Ishikawa (cell line): ENCODE data around the gene COL20A1.

ENCODE experiments used
- CEBPB ChIP-seq: IDR thresholded peaks from 2 replicates; pipeline ENCODE4 v1.6.1; 2012
- CREB1 ChIP-seq: IDR thresholded peaks from 2 replicates; pipeline ENCODE4 v1.6.1; 2012; ENCODE audit warnings: low read depth
- EGR1 ChIP-seq: IDR thresholded peaks from 2 replicates; pipeline ENCODE4 v1.6.1; 2012
- EP300 ChIP-seq: IDR thresholded peaks from 2 replicates; pipeline ENCODE4 v1.6.1; 2012; ENCODE audit warnings: borderline replicate concordance
- FOXM1 ChIP-seq: IDR thresholded peaks from 2 replicates; pipeline ENCODE4 v1.6.1; 2012; ENCODE audit warnings: low read depth, borderline replicate concordance
- MAX ChIP-seq: IDR thresholded peaks from 2 replicates; pipeline ENCODE4 v1.6.1; 2012
- NFIC ChIP-seq: IDR thresholded peaks from 2 replicates; pipeline ENCODE4 v1.6.1; 2012
- RAD21 ChIP-seq: IDR thresholded peaks from 2 replicates; pipeline ENCODE4 v1.6.1; 2012; ENCODE audit warnings: low read depth
- TAF1 ChIP-seq: IDR thresholded peaks from 2 replicates; pipeline ENCODE4 v1.6.1; 2012; ENCODE audit warnings: low read depth, mild to moderate bottlenecking
- TCF12 ChIP-seq: IDR thresholded peaks from 2 replicates; pipeline ENCODE4 v1.6.1; 2012; ENCODE audit warnings: low read depth
- TEAD4 ChIP-seq: IDR thresholded peaks from 2 replicates; pipeline ENCODE4 v1.6.1; 2012
- YY1 ChIP-seq: IDR thresholded peaks from 2 replicates; pipeline ENCODE4 v1.6.1; 2012; ENCODE audit warnings: low read depth
- ZBTB7A ChIP-seq: IDR thresholded peaks from 2 replicates; pipeline ENCODE4 v1.6.1; 2012; ENCODE audit warnings: low read depth
- TF ChIP-seq, protein P1 (sequence below): IDR thresholded peaks from 2 replicates; pipeline ENCODE4 v1.6.1; 2012
- TF ChIP-seq, protein P2 (sequence below): IDR thresholded peaks from 2 replicates; pipeline ENCODE4 v1.6.1; 2012; ENCODE audit warnings: low read depth, mild to moderate bottlenecking

The COL20A1 gene

DNA sequence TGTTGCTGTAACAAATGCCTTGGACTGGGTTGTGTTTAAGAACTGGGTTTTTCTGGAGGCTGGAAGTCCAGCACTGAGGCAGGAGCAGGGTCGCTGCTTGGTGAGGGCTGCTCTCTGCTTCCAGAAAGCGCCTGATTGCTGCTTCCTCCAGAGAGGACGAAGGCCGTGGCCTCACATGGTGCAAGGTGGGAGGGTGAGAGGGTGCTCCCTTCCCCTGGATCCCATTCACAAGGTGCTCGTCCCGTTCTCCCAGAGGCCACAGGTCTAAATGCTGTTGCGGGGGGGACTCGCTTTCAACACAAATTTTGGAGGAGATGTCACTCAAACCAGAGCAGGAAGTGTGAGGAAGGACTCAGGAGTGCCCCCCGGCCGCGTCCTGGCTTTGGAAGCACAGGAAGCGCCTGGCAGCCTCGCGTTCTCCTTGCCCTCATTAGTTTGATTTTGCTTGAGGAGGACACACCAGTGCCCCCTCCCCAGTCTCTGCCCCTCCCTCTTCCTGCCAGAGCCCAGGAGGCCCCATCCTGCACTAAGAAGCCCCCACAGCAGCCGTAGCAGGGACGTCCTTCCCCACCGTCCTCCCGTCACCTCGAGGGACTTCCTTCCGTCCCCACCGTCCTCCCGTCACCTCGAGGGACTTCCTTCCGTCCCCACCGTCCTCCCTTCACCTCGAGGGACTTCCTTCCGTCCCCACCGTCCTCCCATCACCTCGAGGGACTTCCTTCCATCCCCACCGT lies 31.0 kb upstream of the COL20A1 start:
- TF ChIP-seq CEBPB = no peak
- no peak for TF ChIP-seq TEAD4
- no peak for TF ChIP-seq FOXM1
- TF ChIP-seq YY1 = no peak
- no peak for TF ChIP-seq RAD21
- TF ChIP-seq, protein P1, sequence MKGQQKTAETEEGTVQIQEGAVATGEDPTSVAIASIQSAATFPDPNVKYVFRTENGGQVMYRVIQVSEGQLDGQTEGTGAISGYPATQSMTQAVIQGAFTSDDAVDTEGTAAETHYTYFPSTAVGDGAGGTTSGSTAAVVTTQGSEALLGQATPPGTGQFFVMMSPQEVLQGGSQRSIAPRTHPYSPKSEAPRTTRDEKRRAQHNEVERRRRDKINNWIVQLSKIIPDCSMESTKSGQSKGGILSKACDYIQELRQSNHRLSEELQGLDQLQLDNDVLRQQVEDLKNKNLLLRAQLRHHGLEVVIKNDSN = no peak
- TF ChIP-seq NFIC = no peak

DNA sequence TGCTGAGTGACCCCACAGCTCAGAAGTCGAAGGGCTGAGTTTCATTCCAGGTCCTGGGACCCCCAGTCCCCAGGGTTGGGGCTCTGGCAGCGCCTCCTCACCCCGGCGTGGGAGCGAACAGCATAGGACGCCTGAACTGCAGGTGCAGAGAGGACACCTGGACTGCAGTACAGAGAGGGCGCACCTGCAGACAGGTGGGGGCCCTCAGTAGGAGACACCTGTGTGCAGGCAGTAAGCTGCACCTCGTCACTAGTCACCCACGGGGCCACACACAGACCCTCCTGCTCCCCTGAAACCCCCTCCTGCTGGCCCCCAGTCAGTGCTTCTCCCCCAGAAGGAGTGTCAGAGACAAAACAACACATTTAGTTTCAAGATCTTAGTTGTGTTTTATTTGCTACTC lies 30.1 kb upstream of the COL20A1 start:
- TF ChIP-seq MAX = no peak
- TF ChIP-seq ZBTB7A = no peak
- TF ChIP-seq RAD21 = no peak
- no peak for TF ChIP-seq TEAD4
- no peak for TF ChIP-seq EGR1
- TF ChIP-seq TAF1 = no peak

GRCh38 chr20:63264000-63264399 lies 29.0 kb upstream of the COL20A1 start:
- TF ChIP-seq TEAD4 (no peak), CEBPB (no peak), NFIC (no peak), TAF1 (no peak), TCF12 (no peak), RAD21 (no peak), EP300 (no peak), FOXM1 (no peak), ZBTB7A (no peak)
- TF ChIP-seq, protein P2, sequence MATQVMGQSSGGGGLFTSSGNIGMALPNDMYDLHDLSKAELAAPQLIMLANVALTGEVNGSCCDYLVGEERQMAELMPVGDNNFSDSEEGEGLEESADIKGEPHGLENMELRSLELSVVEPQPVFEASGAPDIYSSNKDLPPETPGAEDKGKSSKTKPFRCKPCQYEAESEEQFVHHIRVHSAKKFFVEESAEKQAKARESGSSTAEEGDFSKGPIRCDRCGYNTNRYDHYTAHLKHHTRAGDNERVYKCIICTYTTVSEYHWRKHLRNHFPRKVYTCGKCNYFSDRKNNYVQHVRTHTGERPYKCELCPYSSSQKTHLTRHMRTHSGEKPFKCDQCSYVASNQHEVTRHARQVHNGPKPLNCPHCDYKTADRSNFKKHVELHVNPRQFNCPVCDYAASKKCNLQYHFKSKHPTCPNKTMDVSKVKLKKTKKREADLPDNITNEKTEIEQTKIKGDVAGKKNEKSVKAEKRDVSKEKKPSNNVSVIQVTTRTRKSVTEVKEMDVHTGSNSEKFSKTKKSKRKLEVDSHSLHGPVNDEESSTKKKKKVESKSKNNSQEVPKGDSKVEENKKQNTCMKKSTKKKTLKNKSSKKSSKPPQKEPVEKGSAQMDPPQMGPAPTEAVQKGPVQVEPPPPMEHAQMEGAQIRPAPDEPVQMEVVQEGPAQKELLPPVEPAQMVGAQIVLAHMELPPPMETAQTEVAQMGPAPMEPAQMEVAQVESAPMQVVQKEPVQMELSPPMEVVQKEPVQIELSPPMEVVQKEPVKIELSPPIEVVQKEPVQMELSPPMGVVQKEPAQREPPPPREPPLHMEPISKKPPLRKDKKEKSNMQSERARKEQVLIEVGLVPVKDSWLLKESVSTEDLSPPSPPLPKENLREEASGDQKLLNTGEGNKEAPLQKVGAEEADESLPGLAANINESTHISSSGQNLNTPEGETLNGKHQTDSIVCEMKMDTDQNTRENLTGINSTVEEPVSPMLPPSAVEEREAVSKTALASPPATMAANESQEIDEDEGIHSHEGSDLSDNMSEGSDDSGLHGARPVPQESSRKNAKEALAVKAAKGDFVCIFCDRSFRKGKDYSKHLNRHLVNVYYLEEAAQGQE = no peak
- TF ChIP-seq, protein P1 = no peak

- no peak for TF ChIP-seq FOXM1
- TF ChIP-seq, protein P2 = no peak
- TF ChIP-seq YY1 = no peak
- TF ChIP-seq CEBPB = no peak
Measured at GRCh38 chr20:63264519-63264918, 28.5 kb upstream of the COL20A1 start.

DNA sequence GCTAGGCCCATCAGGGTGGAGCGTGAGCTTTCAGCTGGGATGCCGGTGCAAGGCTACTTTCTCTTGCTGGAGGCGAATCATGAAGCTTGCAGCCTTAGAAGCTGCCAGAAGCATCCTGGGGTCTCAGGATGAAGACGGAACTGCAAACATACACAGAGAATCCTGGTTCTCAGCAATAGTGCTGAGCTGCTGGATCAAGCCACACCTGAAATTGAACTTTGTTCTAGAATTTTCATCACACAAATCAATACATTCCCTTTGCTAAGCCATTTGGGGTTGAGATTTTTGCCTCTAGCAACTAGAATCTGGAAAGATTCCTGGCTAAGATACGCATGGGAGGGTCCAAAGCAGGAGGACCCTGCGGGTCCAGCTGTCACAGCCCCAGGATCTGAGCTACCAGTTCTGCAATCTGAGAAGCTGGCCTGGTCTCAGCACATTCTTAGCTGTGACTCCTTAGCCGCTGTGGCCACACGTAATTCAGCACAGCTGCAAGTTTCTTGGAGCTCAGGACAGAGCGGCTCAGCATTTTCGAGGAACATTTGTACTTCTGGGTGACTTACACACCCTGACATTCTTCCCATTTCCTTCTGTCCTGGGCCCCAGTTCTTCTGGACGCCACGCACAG lies 27.0 kb upstream of the COL20A1 start:
- TF ChIP-seq CREB1 (no peak), TCF12 (no peak)
- TF ChIP-seq, protein P2 = no peak

DNA sequence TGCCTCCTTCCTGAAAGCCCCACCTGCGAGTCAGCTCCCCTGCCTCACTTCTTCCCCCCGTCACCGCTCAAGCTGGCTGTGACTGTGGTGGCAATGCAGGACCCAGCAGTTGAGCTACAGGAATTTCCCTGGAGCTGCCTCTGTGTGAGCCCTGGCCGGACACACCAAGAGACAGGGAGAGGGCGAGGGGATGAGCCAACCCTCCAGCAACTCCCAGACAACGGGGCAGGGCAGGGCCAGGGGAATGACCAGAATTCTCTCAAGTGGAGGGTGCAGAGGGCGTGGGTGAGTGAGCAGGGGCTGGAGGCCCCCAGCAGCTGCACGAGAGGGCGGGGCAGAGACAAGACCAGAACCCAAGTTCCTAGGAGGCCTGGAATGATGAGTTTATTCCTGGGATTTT lies 25.3 kb upstream of the COL20A1 start:
- no peak for TF ChIP-seq NFIC
- TF ChIP-seq EGR1 = no peak
- no peak for TF ChIP-seq TCF12
- no peak for TF ChIP-seq CEBPB
- no peak for TF ChIP-seq TAF1
- no peak for TF ChIP-seq RAD21
- no peak for TF ChIP-seq FOXM1
- no peak for TF ChIP-seq MAX
- TF ChIP-seq TEAD4 = no peak
